ENCODE results near the gene TCERG1L.
A peak's percentile ranks its signal among the peaks of the same experiment; 100 is the strongest.
"Not testable (repeated sequence)": the region's sequence is repeated elsewhere in the genome, so short reads cannot be mapped to it uniquely, and the experiment has no call there.

TCERG1L gene, protein sequence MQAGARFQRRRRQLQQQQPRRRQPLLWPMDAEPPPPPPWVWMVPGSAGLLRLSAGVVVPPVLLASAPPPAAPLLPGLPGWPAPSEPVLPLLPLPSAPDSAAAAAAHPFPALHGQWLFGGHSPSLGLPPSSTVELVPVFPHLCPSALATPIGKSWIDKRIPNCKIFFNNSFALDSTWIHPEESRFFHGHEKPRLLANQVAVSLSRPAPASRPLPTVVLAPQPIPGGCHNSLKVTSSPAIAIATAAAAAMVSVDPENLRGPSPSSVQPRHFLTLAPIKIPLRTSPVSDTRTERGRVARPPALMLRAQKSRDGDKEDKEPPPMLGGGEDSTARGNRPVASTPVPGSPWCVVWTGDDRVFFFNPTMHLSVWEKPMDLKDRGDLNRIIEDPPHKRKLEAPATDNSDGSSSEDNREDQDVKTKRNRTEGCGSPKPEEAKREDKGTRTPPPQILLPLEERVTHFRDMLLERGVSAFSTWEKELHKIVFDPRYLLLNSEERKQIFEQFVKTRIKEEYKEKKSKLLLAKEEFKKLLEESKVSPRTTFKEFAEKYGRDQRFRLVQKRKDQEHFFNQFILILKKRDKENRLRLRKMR

DNA sequence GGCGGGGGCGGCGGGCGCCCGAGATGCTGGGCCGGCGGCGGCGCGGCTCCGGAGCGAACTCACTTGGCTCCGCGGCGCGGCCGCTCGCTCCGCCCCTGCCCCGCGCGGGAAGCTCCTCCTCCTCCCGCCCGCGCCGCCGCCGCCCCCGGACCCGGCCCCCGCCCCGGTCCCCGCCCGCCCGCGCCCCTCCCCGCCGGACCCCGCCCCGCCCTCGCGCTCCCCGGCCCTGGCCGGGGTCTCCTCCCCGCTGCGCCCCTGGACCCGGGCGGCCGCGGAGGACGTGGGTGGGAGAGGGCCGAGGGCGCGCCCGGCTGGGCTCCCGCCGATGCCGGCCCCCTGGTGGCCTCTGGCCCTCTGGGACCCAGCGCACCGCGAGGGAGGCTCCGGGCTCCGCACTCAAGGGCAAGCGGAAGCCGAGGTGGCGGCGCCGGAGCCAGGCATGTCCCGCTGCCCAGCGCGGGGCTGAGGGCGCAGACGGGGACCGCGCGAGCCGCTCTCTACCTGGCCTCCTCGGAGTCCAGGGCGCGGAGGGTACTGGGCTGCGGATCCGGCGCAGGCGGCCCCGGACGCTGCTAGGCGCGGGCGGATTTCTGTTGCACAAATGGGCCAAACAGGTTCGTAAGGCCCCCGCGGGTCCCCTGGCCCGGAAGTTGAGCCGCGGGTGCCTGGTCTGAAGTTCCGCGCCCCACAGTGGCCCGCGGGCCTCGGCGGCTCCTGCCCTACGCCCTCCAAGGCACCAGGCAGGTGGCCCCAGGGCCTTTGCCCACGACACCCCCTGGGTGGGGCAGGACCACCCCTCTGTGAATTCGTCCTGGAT is at the start of gene TCERG1L:
Gene TCERG1L, minus strand, starts transcription at position 61 of the 817 bp plus-strand sequence. CDS start 86 bp downstream, outside the sequence.
- ATAC-seq: peak in 1 of 2 donors; percentile 14

DNA sequence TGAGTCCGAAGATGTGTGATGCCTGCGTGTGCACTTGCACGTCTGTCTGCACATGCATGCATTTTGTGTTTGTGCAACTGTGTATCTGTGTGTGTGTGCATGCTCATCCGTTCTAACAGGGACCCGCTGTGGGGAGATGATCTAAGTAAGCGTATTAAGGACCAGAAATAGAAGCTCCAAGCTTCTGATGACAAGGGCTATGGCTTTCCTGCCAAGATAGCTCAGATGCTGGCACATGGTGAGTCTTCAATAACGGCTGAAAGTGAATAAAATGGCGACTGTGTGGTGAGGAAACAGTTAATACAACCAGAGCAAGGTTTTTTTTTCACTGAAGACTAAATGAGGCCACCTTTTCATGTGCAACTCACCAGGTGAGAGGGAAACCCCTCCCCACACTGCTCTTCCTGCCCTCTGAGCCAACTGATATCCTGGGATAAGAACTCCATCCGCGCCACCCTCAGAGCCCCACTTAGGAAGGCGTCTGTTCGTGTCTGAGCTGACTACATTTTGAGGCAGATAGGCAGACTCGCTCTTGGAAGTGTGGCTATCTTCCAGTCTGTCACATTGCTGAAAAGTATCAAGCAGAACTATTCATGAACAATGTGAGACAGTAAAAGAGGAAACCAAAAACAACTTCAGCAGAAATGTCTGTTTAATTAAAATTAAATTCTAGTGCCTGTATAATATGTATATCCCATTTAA is 47.4 kb upstream of the TCERG1L start:
- no peak for ATAC-seq

DNA sequence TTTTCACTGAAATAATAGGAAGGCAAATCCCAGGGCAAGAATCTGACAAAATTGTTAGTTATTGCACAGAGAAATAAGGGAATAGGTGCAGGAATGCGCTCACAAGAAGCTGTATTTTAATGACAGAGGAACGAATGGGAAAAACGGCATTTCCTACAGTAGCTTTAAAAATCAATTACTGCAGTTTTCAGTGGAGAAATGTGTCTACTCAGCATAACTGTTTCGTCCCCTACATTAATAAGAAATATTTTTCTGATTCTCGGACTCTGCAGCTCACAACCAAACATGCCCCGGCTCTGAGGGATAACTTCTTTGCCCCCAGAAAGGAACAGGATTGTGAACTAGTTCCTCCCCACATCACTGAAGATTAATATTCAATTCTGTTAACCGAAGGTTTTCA is 44.9 kb upstream of the TCERG1L start:
- no peak for ATAC-seq

DNA sequence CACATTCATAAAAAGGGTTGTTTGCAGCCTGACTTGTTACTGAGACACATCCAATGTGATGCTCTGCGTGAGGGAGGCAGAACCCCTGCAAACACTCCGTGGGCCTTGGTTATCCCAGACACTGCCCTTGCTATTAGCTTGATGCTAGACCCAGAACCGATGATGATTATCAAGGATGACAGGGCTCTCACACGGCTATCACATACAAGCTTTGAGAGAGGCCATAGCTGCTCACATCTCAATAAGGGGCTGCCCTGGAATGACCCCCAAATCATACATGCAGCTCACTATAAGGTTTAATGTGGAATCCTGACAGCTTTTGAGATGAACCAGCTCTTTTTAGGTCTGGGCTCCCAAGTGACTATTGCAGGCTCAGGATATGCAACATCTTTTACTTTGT is 44.4 kb upstream of the TCERG1L start:
- no peak for ATAC-seq

DNA sequence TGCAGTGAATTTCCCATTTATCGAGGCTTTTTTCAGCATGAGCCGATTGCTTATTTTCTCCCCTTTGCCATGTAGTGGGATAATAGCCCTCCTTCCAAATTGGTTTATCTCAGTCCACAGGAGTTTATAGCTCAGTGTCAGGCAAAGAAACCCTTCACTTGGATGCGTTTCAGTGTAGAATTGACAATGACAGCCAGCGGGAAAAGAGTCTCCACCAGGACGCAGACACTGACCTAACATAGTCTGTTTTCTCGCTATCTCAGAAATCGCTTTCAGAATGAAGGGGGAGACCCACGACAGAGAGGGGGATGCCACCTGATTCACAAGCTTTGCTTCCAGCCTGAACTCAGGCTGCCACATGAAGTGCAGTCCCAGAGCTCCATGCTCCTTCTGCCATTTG is 43.5 kb upstream of the TCERG1L start:
- ATAC-seq: no peak

DNA sequence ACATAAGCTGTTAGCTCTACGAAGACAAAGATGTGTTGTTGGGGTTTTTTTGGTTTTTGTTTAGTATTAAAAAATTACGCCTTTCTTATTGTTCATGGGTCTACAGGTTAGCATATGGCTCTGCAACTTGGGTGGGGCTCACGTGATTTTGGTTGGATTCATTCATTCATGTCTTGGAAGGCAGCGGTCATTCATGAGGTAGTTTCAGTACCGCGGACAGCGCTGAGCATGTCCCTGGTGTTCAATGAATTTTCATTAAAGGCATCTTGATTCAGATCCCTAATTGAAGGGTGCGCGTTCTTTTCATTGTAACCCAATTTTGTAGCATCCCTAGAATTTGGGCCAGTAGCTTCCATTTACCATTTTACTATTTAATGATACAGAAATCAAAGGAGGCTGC is 42.9 kb upstream of the TCERG1L start:
- no peak for ATAC-seq

DNA sequence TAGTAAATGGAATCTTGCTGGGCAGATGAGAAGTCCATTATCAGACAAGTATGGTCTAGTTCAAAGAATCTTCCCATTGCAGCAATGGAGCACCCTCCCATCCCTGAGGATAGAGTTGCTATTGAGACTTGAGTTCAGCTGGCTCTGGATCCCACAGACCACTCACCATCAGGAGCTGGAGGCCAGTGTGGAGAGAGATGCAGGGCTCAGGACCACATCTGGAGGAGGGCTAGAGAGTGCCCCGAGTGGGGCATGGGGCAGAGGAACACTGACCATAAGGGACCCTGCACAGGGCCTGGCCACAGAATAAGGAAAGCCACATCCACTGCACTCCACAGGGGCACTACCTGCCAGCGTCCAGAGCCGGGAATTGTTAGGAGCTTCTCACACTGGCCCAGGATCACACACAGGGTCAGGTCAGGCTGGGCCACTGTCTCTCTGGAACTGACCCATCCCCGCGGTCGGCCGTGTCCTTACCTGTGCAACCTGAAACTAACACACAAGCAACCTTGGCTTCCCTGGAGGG is 41.3 kb upstream of the TCERG1L start:
- no peak for ATAC-seq

DNA sequence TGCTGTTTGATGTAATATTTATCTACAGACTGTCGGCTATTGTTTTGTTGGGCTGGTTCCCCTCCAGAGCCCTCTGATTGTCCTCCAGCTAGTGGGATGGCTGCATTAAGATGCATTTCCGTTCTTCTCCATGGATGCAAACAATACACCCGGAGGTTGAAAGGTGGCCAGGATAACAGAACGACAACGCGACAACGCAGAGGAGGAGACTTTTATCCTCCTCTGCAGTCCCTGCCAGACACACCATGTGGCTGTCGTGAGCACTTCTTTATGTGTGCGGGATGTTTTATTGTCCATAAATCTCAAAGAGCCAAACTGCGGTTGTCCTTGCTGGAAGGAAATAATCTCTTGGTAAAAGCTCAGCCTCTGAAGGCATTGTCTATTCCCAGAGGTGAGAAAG is 39.1 kb upstream of the TCERG1L start:
- ATAC-seq: no peak

DNA sequence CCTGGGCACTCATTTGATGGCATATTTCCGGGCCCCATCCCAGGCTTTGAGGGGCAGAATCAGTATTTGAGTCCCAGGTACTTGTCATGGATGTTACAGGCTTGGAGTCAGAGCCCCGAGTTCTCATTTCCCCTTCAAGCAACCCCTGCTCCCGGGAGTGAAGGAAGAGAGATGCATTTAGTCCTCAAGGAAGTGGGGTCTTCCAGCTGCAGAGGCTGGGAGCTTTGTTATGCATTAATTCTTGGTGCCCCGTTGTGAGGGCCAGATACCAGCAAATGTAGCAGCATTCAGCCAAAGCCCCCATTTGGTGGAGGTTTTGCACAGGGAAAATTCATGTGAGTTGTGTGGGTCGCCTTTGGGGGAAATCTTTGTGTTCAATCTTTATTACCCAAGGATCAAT is 38.7 kb upstream of the TCERG1L start:
- ATAC-seq: no peak

DNA sequence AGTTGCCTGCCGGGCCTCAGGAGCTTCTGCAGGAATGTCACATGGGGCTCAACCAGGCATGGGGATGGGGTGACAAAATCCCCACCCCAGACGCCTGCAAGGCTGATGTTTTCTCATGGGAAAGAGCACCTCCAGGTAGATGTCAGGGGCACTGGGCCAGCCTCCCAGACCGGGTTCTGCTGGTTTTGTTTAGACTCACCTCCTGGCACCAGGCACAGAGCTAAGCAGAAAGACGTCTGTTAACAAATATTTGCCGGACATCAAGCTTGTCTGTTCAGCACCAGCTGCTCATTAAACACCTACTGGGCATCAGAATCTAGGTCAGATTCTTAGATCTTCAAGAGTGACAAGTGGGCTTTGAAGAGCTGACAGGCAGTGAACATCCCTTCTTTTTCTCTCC is 34.9 kb upstream of the TCERG1L start:
- no peak for ATAC-seq

DNA sequence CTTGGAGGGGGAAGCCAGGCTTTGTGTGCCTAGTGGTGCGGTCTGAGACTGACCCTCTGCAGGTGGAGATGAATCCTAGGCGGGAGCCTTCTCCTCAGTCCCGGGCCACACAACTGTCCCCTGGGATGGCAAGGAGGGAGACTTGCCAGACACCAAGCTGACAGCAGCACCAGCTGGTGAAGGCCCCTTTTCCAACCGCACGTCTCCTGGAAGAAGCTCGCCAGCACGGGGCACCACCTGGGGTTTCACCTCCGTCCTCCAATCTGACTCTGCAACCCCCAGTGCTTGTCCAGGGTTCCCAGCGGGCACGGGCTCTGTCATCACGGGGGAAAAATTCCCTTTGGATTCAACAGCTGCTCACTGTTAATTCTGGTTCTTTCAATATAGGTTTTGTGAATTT is 34.2 kb upstream of the TCERG1L start:
- no peak for ATAC-seq

DNA sequence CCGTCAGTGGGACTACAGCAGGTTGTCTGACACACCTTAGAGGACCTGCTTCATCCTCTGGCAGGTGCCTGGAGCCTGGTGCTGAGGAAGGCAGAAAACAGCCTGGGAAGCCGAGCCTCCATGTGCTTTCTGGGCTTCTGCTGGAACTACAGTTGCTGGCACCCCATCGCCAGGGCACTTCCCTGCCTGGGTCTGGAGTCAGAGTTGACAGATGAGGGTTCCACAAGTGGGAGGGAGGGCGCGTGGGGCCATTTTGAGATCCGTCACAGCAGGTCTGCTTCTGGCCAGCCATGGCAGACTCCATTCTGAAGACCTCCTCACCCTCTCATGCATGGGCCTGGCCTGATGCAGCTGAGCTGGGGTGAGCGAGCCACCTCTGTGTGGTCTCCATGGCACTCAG is 33.2 kb upstream of the TCERG1L start:
- ATAC-seq: no peak

DNA sequence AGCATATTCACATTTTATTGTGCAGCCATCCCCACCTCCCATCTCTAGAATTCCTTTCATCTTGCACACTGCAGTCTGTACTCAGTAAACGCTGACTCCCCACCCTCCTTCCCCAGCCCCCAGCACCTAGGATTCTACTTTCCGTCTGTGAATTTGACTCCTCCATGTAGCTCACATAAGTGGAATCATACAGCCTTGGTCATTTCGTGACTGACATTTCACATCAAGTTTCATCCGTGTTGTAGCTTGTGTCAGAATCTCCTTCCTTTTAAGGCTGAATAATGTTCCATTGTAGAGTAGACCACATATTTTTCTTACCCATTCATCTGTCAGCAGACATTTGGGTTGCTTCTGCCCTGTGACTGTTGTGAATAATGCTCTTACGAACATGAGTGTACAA is 26.2 kb upstream of the TCERG1L start:
- no peak for ATAC-seq

DNA sequence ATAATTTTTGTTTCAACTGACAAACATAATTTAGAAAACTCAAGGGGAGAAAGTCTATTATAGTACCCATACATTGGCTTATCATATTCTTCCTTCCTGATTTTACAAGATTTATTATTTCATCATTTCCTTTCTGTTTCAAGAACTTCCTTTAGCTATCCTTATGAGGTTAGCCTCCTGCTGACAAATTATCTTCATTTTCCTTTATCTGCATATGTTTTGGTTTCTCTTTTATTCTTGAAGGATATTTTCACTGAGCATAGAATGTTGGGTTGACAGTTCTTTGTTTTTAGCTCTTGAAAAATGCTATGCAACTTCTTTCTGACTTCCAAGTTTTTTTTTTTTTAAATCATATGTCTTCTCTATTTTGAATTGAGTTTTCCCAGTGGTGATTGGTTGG is 21.3 kb upstream of the TCERG1L start:
- ATAC-seq: no peak

DNA sequence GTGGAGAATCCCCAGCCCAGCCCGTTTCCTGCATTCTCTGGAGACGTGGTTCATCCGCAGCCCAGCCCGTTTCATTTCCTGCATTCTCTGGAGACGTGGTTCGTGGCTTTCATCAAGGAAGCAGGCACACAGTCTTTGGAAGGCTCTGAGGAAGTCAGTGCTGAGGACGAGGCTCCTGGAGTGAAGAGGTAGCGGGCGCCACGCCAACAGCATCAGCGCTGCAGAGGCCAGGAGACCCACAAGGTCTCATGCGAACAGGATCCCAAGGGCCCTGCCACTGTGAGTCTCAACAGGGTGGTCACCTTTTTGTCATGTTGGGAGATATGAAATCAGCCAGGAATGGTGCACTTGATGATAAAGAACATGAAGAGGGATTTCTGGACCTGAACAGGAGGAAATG is 12.4 kb upstream of the TCERG1L start:
- no peak for ATAC-seq

DNA sequence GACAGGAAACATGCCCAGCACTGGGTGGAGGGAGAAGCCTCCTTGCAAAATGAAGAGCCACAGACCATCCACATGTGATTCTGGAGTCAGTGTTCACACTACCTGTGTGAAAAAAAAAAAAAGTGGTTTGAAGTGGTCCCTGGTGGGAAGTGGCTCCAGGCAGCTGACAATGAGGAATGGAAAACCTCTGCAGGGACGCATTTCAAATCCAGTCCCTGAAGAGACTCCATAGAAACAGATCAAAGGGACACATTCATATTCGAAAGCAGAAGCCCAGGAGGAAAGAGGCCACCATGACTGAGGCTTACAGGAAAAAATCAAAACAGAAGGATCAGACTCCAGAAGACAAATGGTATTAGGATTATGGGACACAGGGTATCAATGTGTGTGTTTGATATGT is 11.5 kb upstream of the TCERG1L start:
- no peak for ATAC-seq

DNA sequence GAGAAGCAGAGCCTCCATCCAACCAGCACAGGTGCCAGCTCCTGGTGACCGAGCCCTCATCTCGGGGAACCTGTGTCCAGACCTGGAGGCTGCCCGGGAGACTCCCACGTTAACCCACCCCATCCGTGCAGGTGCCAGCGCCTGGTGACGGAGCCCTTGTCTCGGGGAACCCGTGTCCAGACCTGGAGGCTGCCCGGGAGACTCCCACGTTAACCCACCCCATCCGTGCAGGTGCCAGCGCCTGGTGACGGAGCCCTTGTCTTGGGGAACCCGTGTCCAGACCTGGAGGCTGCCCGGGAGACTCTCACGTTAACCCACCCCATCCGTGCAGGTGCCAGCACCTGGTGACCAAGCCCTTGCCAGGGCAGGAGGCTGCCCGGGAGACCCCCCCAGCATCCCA is 11.1 kb upstream of the TCERG1L start:
- ATAC-seq: not testable (repeated sequence)

DNA sequence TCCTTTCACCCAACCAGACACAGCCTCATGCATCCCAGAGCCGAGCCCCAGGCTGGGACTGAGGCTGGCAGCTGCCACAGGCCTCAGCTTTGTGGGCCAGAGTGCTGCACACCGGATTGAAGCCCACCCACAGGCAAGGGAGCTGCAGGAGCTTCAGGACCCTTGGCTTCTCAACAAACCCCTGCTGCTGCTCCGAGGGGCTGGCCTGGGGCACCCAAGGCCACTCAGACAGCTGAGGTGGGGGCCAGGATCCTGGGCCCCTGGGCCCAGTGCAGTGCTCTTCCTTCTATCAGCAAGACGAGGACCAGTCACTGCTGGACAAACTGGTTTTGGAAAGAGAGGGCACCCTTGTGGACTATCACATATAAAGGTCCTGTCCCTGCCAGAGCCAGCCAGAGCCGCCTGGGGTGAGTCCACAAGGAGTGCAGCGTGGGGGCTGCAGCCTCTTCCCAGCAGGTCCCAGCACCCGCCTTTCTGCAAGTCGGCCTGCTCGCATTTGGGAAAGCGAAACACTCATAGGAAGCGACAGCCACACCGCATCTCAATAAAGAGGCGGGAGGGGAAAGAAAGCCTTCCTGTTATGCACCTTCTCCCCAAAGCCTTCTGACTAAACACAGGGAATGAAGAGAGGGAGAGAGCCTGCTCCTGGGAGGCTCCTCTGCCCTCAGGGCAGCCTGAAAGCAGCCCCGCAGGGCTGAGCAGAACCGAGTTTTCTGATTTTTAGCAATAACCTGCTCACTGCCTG is 9.5 kb upstream of the TCERG1L start:
- no peak for ATAC-seq

DNA sequence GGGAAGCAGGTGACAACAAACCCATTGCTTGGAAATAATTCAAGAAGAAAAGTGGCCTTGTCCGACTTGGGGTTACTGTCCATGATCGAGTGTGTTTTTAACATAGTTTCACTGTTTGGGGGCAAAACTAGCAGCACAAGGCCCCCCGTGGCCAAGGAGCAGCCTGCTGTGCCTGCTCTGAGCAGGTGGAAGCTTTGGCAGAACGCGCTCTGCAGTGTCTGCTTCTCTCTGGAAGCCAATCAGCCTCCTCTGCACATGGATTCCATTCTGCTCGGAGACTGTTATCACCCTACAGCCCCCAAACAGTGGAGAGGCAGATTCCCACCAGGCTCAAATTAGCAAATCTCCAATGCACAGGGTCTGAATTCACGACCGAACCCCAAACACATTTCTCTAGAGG is 7.3 kb upstream of the TCERG1L start:
- ATAC-seq: no peak

DNA sequence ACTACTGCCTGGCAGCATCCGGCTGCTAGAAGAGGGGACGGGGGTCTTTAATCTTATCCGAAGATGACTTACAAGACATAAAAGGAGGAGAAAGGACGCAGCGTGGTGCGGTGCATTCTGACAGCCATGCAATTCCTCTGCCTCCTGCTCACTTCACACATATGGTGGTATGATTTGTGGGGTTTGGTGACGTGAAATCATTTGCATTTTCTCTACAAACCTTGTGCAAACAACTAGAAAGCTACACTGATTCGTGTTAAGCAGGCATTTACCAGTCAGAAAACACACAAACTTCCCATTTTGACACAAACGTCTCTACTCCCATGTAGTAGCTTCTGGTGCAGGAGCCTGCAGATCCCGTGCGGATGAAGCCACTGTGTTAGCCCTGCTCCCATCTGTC is 6.8 kb upstream of the TCERG1L start:
- no peak for ATAC-seq

DNA sequence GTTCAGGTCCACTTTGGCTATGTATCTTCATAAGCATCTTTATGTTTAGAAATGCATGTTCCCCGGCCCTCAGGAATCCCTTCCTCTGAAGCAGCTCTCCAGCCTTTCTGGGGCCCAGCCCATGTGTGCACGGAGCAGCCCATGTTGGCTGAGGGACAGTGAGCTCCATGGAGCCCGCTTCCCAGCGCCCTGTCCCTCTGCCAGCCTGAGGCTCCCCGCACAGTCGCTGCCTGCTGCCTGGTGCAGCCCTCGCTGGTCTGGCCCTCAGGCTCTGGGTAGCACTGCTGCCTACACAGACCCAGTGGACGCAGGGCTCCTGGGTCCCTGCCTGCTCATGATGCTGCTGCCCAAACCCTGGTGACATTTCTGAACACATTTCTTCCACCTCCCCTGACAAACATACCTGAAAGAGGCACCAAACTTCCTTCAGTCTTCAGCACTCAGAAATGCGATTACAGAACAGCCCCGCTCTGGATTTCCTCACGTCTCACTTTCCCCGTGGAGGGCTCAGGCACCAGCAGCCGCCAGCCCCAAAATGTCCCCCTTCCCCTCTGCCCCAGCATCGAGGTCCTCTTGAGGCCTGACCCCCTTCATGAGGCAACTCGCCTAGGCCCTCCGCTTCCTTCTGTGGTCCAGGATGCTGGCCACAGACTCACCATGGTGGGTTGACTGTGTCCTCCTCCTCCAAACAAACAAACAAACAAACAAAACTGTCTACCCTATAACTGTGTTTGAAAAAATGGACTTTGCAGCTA is 5.0 kb upstream of the TCERG1L start:
- no peak for ATAC-seq

Measured in activated CD4-positive, CD25-positive, alpha-beta regulatory T cell treated with anti-CD3 and anti-CD28 coated beads, Interleukin-2, amount 50 U/mL, for 24 hours (primary cell).